Thyroid gland (tissue), 4 donors: Measurements from ENCODE around the gene NDUFAF5.

Source experiments
- CTCF ChIP-seq, 6 experiments: fragments of 200-600 bp in 3 of 6; fragments of 450-650 bp in 3 of 6; sonication (generic) in 3 of 6; IDR thresholded peaks; one replicate each; pipeline ENCODE4 v1.5.1; 2016 to 2019; ENCODE audit warnings: antibody characterized with exemption in 6 of 6, mild to moderate bottlenecking in 2 of 6, inconsistent platforms in 1 of 6, moderate library complexity in 1 of 6
- POLR2A ChIP-seq, 2 donors: fragments of 450-650 bp; IDR thresholded peaks; one replicate each; pipeline ENCODE4 v1.6.1; 2017; ENCODE audit warnings: antibody characterized with exemption in 2 of 2, mild to moderate bottlenecking in 2 of 2, moderate library complexity in 1 of 2

GRCh38 chr20:13783528-13783927 lies 1.3 kb upstream of the NDUFAF5 start:
- TF ChIP-seq CTCF (IDR thresholded peaks at IDR 0.05): no peak
- no peak for TF ChIP-seq POLR2A (IDR thresholded peaks at IDR 0.05)
